Kidney glomerular epithelial cell (primary cell): ENCODE results near the gene PPP2R3B.
"Not testable (repeated sequence)": the region's sequence is repeated elsewhere in the genome, so short reads cannot be mapped to it uniquely, and the experiment has no call there.

ENCODE experiments used
- DNase-seq: peaks from one replicate; lab custom pipeline; 2025; lab: John Stamatoyannopoulos, UW

The PPP2R3B gene

DNA sequence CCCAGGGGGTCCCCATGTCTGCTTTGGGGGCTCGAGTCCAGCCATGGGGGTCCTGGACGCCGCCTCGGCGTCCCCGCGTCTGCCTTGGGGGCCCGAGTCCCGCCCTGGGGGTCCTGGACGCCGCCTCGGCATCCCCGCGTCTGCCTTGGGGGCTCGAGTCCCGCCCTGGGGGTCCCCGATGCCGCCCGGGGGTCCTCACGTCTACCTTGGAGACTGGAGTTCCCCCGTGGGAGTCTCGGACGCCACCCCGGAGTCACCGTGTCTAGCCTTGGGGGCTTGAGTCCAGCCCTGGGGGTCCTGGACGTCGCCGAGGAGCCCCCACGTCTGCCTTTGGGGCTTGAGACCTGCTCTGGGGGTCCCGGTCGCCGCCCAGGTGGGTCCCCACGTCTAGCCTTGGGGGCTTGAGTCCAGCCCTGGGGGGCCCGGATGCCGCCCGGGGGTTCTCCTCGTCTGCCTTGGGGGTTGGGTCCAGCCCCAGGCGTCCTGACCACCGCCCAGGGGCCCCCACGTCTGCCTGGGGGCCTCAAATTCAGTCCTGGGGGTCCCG lies 67.1 kb downstream of the PPP2R3B start:
- DNase-seq, result no peak

DNA sequence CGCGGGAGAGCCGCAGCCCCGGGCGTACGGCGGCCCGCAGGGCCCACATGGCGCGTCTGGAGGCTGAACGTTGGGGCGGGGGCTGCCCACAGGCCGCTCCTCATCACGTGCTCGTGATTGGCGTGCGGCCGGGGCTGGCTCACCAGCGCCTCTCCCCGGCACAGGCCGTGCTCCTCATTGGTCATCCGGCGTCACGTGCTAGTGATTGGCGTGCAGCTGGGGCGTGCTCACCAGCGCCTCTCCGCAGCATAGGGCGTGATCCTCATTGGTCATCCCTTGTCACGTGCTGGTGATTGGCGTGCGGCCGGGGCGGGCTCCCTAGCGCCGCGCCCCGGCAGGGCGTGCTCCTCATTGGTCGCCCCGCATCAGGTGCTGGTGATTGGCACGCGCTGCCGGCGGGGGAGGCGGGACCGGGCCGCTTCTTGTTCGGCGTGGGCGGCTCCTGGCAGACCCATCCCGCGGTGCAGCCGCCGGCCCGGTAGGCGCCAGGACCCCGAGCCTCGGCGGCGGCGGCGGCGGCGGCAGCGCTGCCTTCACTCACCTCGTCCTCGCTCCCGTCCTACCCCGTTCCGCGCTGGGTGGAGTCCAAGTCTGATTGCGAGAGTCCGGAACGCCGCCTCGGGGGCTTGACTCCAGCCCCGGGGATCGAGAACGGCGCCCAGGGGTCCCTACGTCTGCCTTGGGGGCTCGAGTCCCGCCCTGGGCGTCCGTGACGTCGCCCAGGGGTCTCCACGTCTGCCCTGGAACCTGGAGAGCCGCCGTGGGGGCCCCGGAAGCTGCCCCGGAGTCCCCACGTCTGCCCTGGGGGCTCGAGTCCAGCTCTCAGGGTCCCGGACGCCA lies 67.7 kb downstream of the PPP2R3B start, which contains the start of gene GTPBP6:
Gene GTPBP6 (minus strand): TSS at position 58 of the 840 bp plus-strand sequence. CDS start 9 bp downstream, at position 49.
- no peak for DNase-seq

- DNase-seq, result no peak
Observed at GRCh38 chrX:318068-318738, 68.5 kb downstream of the PPP2R3B start.

DNA sequence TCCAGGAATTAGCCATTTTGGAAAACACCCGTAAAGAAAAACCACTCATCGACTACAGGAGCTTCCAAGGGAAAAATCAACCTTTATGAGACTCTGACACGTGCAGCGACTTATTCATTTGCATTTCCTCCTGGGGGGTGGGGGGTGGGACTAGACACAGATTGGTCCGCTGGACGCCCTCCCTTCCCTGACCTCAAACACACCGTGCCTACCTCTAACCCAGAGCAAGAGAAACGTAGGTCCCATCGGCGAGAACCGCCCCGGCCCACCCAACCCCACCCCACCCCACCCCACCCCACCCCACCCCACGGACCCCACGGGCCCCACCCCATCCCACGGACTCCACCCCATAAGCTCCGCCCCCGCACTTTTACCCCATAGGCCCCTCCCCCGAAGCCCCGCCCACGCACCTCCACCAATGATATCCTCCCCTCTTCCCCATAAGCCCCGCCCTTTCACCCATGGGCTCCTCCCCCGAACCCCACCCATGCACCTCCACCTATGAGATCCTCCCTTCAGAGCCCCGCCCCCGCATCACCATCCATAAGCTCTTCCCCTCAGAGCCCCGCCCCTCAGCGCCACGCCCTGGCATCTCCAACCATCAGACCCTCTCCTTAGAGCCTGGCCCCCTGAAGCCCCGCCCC lies 69.2 kb downstream of the PPP2R3B start:
- no peak for DNase-seq

- DNase-seq, result no peak
Observed at GRCh38 chrX:316351-317325, 70.1 kb downstream of the PPP2R3B start.

- DNase-seq, result no peak
Observed at GRCh38 chrX:314781-315595, 71.7 kb downstream of the PPP2R3B start.

DNA sequence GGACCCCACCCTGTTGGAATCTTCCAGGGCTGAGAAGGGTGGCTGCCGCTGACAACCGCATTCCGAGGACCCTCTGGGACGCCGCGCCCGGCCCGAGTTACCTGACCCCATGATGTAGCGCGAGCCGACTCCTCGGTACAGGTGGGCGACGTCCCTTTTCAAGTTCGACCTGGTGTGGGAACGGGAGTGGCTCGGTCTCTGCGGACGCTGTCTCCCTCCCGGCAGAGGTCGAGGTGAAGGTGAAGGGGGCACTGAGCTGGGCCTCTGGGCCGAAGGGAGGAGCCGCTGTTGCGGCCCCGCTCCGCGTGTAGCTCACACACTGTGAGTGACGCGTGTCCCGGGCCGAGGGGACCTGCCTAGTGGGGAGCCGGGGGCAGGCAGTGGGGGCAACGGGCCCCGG lies 72.7 kb downstream of the PPP2R3B start:
- DNase-seq, result no peak

GRCh38 chrX:313546-313945 lies 73.2 kb downstream of the PPP2R3B start:
- no peak for DNase-seq

GRCh38 chrX:312621-313331 lies 73.9 kb downstream of the PPP2R3B start:
- no peak for DNase-seq

- DNase-seq, result no peak
Observed at GRCh38 chrX:311156-312129, 75.3 kb downstream of the PPP2R3B start.

DNA sequence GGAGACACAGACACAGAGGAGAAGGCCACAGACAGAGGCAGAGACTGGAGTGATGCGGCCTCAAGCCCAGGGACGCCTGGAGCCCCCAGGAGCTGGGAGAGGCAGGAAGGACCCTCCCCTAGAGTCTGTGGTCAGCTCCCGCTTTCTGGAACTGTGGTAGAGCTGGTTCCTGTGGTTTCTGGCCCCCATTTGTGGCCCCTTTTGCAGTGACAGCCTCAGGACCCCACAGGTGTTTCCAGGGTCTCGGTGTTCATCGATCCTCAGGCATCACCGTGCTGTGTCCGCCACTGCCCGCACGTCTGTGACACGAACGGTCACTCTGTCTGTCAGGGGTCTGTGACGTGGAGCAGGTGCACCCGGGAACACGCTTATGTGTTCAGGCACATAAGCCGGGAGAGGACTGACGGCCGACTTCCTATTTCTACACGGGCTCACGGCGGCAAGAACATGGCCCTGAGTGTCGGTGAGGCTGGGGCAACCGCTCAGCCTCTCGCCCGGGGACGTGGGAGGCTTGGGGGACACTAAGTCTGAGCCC lies 76.0 kb downstream of the PPP2R3B start:
- DNase-seq, result no peak

DNA sequence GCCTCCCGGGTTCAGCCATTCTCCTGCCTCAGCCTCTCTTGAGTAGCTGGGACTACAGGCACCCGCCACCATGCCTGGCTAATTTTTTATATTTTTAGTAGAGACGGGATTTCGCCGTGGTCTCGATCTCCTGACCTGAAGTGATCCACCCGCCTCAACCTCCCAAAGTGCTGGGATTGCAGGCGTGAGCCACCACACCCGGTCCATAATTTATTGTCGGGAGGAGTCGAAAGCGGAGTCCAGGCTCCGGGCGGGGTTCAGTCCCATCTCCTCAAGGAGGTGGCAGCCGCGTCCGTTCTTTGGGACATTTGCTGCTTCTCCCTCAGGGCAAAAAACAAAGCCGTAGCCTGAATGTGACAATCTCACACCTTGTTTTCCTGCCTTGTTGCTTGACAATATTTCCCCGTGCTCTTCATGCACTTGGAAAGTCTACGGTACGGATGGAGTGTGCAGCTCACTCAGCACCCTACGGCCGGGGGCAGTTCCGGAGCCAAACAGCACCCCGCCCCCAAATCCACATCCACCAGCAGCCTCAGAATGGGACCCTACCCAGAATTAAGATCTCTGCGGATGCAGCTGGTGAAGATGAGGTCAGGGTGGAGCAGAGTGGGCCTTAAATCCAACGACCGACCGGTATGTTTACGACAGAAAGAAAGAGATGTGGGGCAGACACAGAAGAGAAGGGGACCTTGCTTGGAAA lies 77.7 kb downstream of the PPP2R3B start:
- DNase-seq, result no peak

- DNase-seq, result no peak
Observed at GRCh38 chrX:307261-308111, 79.2 kb downstream of the PPP2R3B start.

- DNase-seq, result not testable (repeated sequence)
Observed at GRCh38 chrX:306614-307251, 80.0 kb downstream of the PPP2R3B start.

DNA sequence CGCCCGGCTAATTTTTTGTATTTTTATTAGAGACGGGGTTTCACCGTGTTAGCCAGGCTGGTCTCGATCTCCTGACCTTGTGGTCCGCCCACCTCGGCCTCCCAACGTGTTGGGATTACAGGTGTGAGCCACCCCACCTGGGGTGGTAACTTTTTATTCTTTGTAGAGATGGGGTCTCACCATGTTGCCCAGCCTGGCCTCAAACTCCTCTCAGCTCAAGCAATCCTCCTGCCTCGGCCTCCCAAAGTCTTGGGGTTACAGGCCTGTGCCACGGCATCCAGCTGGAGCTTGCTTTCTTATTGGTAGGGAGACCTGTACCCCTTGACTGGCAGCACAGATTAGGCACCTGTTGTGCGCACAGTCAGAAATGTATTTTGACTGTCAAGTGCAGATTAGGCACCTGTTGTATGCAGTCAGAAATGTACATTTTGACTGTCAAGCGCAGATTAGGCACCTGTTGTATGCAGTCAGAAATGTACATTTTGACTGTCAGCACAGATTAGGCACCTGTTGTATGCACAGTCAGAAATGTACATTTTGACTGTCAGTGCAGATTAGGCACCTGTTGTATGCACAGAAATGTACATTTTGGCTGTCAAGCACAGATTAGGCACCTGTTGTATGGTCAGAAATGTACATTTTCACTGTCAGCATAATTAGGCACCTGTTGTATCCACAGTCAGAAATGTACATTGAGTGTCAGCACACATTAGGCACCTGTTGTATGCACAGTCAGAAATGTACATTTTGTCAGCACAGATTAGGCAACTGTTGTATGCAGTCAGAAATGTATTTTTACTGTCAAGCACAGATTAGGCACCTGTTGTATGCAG lies 80.7 kb downstream of the PPP2R3B start:
- not testable (repeated sequence) for DNase-seq
